ENCODE data around the gene CDC42EP2. TPM values are rescaled to one million over a fixed set of nuclear protein-coding genes. Genes with fewer than 3 reads are reported as not detected.

CDC42EP2 gene
- total and polyA plus RNA-seq, 8 donors, result 2.4 to 7.9 (median 3.9) TPM

GRCh38 chr11:65295571-65296341, 18.9 kb upstream of the CDC42EP2 start:
- no peak overlapping the region for H3K27ac ChIP-seq
- peaks cover 0 to 12% (median 0%) of the 10 kb centered on the region in 3 donors for H3K36me3 ChIP-seq
- peaks cover 0 to 18% (median 6%) of the 10 kb centered on the region in 3 donors for H3K4me1 ChIP-seq
- DNase-seq (no peak), FAIRE-seq (no peak), ATAC-seq (no peak)
- no peaks in the 10 kb centered on the region for H3K27me3 ChIP-seq
- TF ChIP-seq, protein P1, sequence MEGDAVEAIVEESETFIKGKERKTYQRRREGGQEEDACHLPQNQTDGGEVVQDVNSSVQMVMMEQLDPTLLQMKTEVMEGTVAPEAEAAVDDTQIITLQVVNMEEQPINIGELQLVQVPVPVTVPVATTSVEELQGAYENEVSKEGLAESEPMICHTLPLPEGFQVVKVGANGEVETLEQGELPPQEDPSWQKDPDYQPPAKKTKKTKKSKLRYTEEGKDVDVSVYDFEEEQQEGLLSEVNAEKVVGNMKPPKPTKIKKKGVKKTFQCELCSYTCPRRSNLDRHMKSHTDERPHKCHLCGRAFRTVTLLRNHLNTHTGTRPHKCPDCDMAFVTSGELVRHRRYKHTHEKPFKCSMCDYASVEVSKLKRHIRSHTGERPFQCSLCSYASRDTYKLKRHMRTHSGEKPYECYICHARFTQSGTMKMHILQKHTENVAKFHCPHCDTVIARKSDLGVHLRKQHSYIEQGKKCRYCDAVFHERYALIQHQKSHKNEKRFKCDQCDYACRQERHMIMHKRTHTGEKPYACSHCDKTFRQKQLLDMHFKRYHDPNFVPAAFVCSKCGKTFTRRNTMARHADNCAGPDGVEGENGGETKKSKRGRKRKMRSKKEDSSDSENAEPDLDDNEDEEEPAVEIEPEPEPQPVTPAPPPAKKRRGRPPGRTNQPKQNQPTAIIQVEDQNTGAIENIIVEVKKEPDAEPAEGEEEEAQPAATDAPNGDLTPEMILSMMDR (IDR thresholded peaks at IDR 0.05), result no peak
- 89 to 97% methylated on average over 11 of the region's 11 CpGs for WGBS, 2 donors
- intact Hi-C loops (cut with DNase I), result no loop called here
- no peak overlapping the region for H3K4me3 ChIP-seq
- no peaks in the 10 kb centered on the region for H3K9me3 ChIP-seq

DNA sequence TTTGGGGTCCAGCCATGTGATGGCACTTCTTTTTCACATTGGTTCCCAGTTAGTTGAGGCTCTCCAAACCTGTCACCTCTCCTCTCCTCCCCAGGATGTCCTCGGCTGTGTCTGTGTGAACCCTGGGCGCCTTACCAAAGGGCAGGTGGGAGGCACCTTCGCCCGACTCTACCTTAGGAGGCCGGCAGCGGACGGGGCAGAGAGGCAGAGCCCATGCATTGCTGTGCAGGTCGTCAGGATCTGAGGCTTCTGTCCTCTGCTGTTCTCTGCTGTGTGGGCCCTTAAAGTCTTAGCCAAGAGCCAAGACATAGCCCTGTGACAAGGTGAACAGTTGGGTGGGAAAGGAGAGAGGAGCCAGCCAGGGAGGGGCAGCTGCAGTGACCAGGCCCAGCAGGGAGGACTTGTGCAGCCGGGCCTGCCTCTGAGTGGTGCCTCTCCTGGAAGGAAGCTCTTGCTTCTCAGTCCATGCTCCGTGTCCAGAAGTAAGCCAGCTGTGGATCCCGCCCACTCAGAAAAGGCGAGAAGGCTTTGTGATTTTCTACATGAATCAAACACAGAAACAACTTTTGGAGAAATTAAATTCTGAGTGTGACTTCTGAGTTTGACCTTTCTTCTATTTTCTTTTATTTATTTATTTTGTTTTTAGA, 17.5 kb upstream of the CDC42EP2 start:
- H3K27me3 ChIP-seq, result no peaks in the 10 kb centered on the region
- peaks cover 0 to 12% (median 0%) of the 10 kb centered on the region in 3 donors for H3K36me3 ChIP-seq
- FAIRE-seq, result no peak
- TF ChIP-seq, protein P1 (IDR thresholded peaks at IDR 0.05), result no peak
- 92 to 94% methylated on average over 12 of the region's 12 CpGs for WGBS, 2 donors
- DNase-seq, result no peak
- no peak overlapping the region for H3K4me3 ChIP-seq
- ATAC-seq, result no peak
- H3K9me3 ChIP-seq, result no peaks in the 10 kb centered on the region
- intact Hi-C loops (cut with DNase I), result no loop called here
- no peak overlapping the region for H3K27ac ChIP-seq
- peaks cover 0 to 6% (median 0%) of the 10 kb centered on the region in 3 donors for H3K4me1 ChIP-seq

- Histone ChIP-seq H3K27me3 (no peaks in the 10 kb centered on the region), H3K4me1 (no peaks in the 10 kb centered on the region), H3K4me3 (no peak overlapping the region), H3K9me3 (no peaks in the 10 kb centered on the region), H3K36me3 (peaks cover 0 to 12% (median 0%) of the 10 kb centered on the region in 3 donors), H3K27ac (no peak overlapping the region)
- intact Hi-C loops (cut with DNase I), result no loop called here
- ATAC-seq (peak in 3 of 4 donors; percentile 39 to 55 (median 39)), DNase-seq (no peak), FAIRE-seq (no peak)
- 82 to 84% methylated on average over 8 of the region's 8 CpGs for WGBS, 2 donors
- TF ChIP-seq, protein P1 (IDR thresholded peaks at IDR 0.05), result no peak
These were observed 16.5 kb upstream of the CDC42EP2 start for GRCh38 chr11:65298131-65298535.

GRCh38 chr11:65298655-65299179, 15.9 kb upstream of the CDC42EP2 start:
- H3K9me3 ChIP-seq, result no peaks in the 10 kb centered on the region
- H3K4me3 ChIP-seq, result no peak overlapping the region
- FAIRE-seq (no peak), ATAC-seq (peak in 3 of 4 donors; percentile 8 to 33 (median 14)), DNase-seq (no peak)
- no peak overlapping the region for H3K27ac ChIP-seq
- H3K36me3 ChIP-seq, result peaks cover 0 to 12% (median 0%) of the 10 kb centered on the region in 3 donors
- intact Hi-C loops (cut with DNase I), result no loop called here
- 87 to 90% methylated on average over 12 of the region's 12 CpGs for WGBS, 2 donors
- H3K4me1 ChIP-seq, result no peaks in the 10 kb centered on the region
- TF ChIP-seq, protein P1 (IDR thresholded peaks at IDR 0.05), result no peak
- no peaks in the 10 kb centered on the region for H3K27me3 ChIP-seq
